ENCODE results near the gene MET. TPM values are rescaled to one million over a fixed set of nuclear protein-coding genes. Genes with fewer than 3 reads are reported as not detected.

Gene MET
- total RNA-seq, 1 experiment from 2014 or later: 200 TPM

GRCh38 chr7:116834815-116835504 lies 163.0 kb downstream of the MET start:
- peak overlapping the region; percentile 24 for H3K4me2 ChIP-seq (ENCODE audit: low read length)
- no peaks in the 10 kb centered on the region for H3K79me2 ChIP-seq (ENCODE audit: insufficient read depth, low read length)
- no peak for DNase-seq (ENCODE audit: low read depth, low spot score)
- BruUV-seq (replicated peaks): no TSS peak
- no peak overlapping the region for H3K9ac ChIP-seq (ENCODE audit: low read length)
- RAD21 ChIA-PET (ENCODE audit: low non-redundant PET in 1 of 2, low total read pairs in 2 of 2, uncharacterized antibody in 2 of 2, unreplicated experiment in 2 of 2): no interaction called here
- H3K4me3 ChIP-seq (replicated peaks in 1 of 2; ENCODE audit: low read depth in 1 of 2, low read length in 2 of 2): no peak overlapping the region
- no peak overlapping the region for H3K27ac ChIP-seq (ENCODE audit: low read depth, low read length)
- H3K27me3 ChIP-seq (ENCODE audit: insufficient read depth, low read length): no peaks in the 10 kb centered on the region
- no peaks in the 10 kb centered on the region for H3K36me3 ChIP-seq (ENCODE audit: control insufficient read depth in 1 of 2, insufficient read depth in 2 of 2, low read length in 2 of 2)
- H3K9me3 ChIP-seq (ENCODE audit: control insufficient read depth in 1 of 2, insufficient read depth in 1 of 2, low read depth in 1 of 2, low read length in 2 of 2): no peaks in the 10 kb centered on the region
- peak; percentile 37; the same call in 1 of the 2 replicates for ATAC-seq
- CTCF ChIA-PET: no interaction called here
- peak overlapping the region; percentile 74 for H2AFZ ChIP-seq (ENCODE audit: low read depth, low read length, poor library complexity, severe bottlenecking)
- no peaks in the 10 kb centered on the region for H3K9me2 ChIP-seq (ENCODE audit: insufficient read depth)
- no peak for TF ChIP-seq FOSL1 (IDR thresholded peaks at IDR 0.05; ENCODE audit: low read depth)
- no peak for TF ChIP-seq RAD21 (IDR thresholded peaks at IDR 0.05; ENCODE audit: low read depth)
- TF ChIP-seq ZBTB33 (IDR thresholded peaks at IDR 0.05; ENCODE audit: extremely low read depth, insufficient replicate concordance, low read length): no peak
- TF ChIP-seq ELF1 (IDR thresholded peaks at IDR 0.05; ENCODE audit: borderline replicate concordance, low read depth): no peak
- TF ChIP-seq EGR1 (IDR thresholded peaks at IDR 0.05; ENCODE audit: low read depth): no peak
- no peaks in the 10 kb centered on the region for H4K20me1 ChIP-seq (ENCODE audit: insufficient read depth)
- intact Hi-C loops (cut with micrococcal nuclease): no loop called here
- POLR2A ChIA-PET: no interaction called here
- peaks cover 10 to 31% of the 10 kb centered on the region in 2 experiments for H3K4me1 ChIP-seq (ENCODE audit: control insufficient read depth in 1 of 2, insufficient read depth in 2 of 2, low read length in 2 of 2)

- no peaks in the 10 kb centered on the region for H4K20me1 ChIP-seq (ENCODE audit: insufficient read depth)
- H3K27ac ChIP-seq (ENCODE audit: low read depth, low read length): no peak overlapping the region
- H3K9me2 ChIP-seq (ENCODE audit: insufficient read depth): no peaks in the 10 kb centered on the region
- no peak for ATAC-seq
- H3K4me2 ChIP-seq (ENCODE audit: low read length): no peak overlapping the region
- CTCF ChIA-PET: no interaction called here
- RAD21 ChIA-PET (ENCODE audit: low non-redundant PET in 1 of 2, low total read pairs in 2 of 2, uncharacterized antibody in 2 of 2, unreplicated experiment in 2 of 2): no interaction called here
- no TSS peak for BruUV-seq (replicated peaks)
- intact Hi-C loops (cut with micrococcal nuclease): no loop called here
- H3K79me2 ChIP-seq (ENCODE audit: insufficient read depth, low read length): no peaks in the 10 kb centered on the region
- H3K36me3 ChIP-seq (ENCODE audit: control insufficient read depth in 1 of 2, insufficient read depth in 2 of 2, low read length in 2 of 2): no peaks in the 10 kb centered on the region
- H3K9ac ChIP-seq (ENCODE audit: low read length): no peak overlapping the region
- POLR2A ChIA-PET: no interaction called here
- no peaks in the 10 kb centered on the region for H3K9me3 ChIP-seq (ENCODE audit: control insufficient read depth in 1 of 2, insufficient read depth in 1 of 2, low read depth in 1 of 2, low read length in 2 of 2)
- no peaks in the 10 kb centered on the region for H3K27me3 ChIP-seq (ENCODE audit: insufficient read depth, low read length)
- peaks cover 10 to 31% of the 10 kb centered on the region in 2 experiments for H3K4me1 ChIP-seq (ENCODE audit: control insufficient read depth in 1 of 2, insufficient read depth in 2 of 2, low read length in 2 of 2)
- no peak for DNase-seq (ENCODE audit: low read depth, low spot score)
- no peak overlapping the region for H3K4me3 ChIP-seq (replicated peaks in 1 of 2; ENCODE audit: low read depth in 1 of 2, low read length in 2 of 2)
- H2AFZ ChIP-seq (ENCODE audit: low read depth, low read length, poor library complexity, severe bottlenecking): peak overlapping the region; percentile 25
- TF ChIP-seq SIN3A (IDR thresholded peaks at IDR 0.05; ENCODE audit: low read depth): no peak
- TF ChIP-seq FOSL1 (IDR thresholded peaks at IDR 0.05; ENCODE audit: low read depth): no peak
- TF ChIP-seq TCF7L2 (IDR thresholded peaks at IDR 0.05; ENCODE audit: borderline replicate concordance, extremely low read depth, insufficient read depth, insufficient read length): no peak
- TF ChIP-seq EZH2 (IDR thresholded peaks at IDR 0.05): no peak
- TF ChIP-seq JUND (IDR thresholded peaks at IDR 0.05): no peak
- no peak for TF ChIP-seq POLR2A (IDR thresholded peaks at IDR 0.05; ENCODE audit: borderline replicate concordance, extremely low read depth, insufficient read depth, insufficient read length)
- TF ChIP-seq MAX (IDR thresholded peaks at IDR 0.05): no peak
- TF ChIP-seq REST (IDR thresholded peaks at IDR 0.05; ENCODE audit: low read depth): no peak
- no peak for TF ChIP-seq ZFX (IDR thresholded peaks at IDR 0.05)
Measured at GRCh38 chr7:116836048-116836447, 164.1 kb downstream of the MET start.

All from HCT116 (cell line).